Nephron (organoid): Measurements from ENCODE around the gene ATP1B1.

Source experiments
- H3K27ac Mint-ChIP-seq, 3 experiments: 2 replicates each; pipeline ENCODE4 v1.8.0; 2020; ENCODE audit warnings: mixed read lengths in 3 of 3, mild to moderate bottlenecking in 2 of 3, moderate library complexity in 1 of 3
- H3K27me3 Mint-ChIP-seq: 2 replicates; pipeline ENCODE4 v1.8.0; 2021; ENCODE audit warnings: low read depth, mild to moderate bottlenecking, moderate library complexity, mixed read lengths
- H3K36me3 Mint-ChIP-seq: 2 replicates; pipeline ENCODE4 v1.8.0; 2020; ENCODE audit warnings: low read depth, mixed read lengths
- H3K4me1 Mint-ChIP-seq: 2 replicates; pipeline ENCODE4 v1.8.0; 2020; ENCODE audit warnings: mixed read lengths
- H3K4me3 Mint-ChIP-seq, 3 experiments: 2 replicates each; pipeline ENCODE4 v1.8.0; 2020; ENCODE audit warnings: mild to moderate bottlenecking in 3 of 3, mixed read lengths in 3 of 3, moderate library complexity in 2 of 3
- H3K9me3 Mint-ChIP-seq: 2 replicates; pipeline ENCODE4 v1.8.0; 2020; ENCODE audit warnings: mixed read lengths
- CTCF ChIP-seq, 3 experiments: fragments of 200-600 bp; sonication (generic); IDR thresholded peaks; one replicate each; pipeline ENCODE4 v1.5.0; 2021; ENCODE audit warnings: antibody characterized with exemption in 3 of 3; ENCODE audit not compliant: unreplicated experiment in 3 of 3

The ATP1B1 gene

GRCh38 chr1:169081503-169082123 lies 24.9 kb upstream of the ATP1B1 start:
- no peaks in the 10 kb centered on the region for H3K27me3 Mint-ChIP-seq
- H3K36me3 Mint-ChIP-seq, result no peaks in the 10 kb centered on the region
- no peak overlapping the region for H3K4me3 Mint-ChIP-seq
- no peaks in the 10 kb centered on the region for H3K9me3 Mint-ChIP-seq
- TF ChIP-seq CTCF (IDR thresholded peaks at IDR 0.05; ENCODE audit: unreplicated experiment in 3 of 3), result no peak
- no peaks in the 10 kb centered on the region for H3K4me1 Mint-ChIP-seq
- no peak overlapping the region for H3K27ac Mint-ChIP-seq

GRCh38 chr1:169085911-169086310 lies 20.6 kb upstream of the ATP1B1 start:
- H3K36me3 Mint-ChIP-seq, result no peaks in the 10 kb centered on the region
- no peak overlapping the region for H3K27ac Mint-ChIP-seq
- no peaks in the 10 kb centered on the region for H3K4me1 Mint-ChIP-seq
- H3K9me3 Mint-ChIP-seq, result no peaks in the 10 kb centered on the region
- no peak overlapping the region for H3K4me3 Mint-ChIP-seq
- H3K27me3 Mint-ChIP-seq, result peaks cover 4% of the 10 kb centered on the region
- TF ChIP-seq CTCF (IDR thresholded peaks at IDR 0.05; ENCODE audit: unreplicated experiment in 3 of 3), result no peak

GRCh38 chr1:169086603-169087455 lies 19.7 kb upstream of the ATP1B1 start:
- H3K27ac Mint-ChIP-seq, result no peak overlapping the region
- no peak for TF ChIP-seq CTCF (IDR thresholded peaks at IDR 0.05; ENCODE audit: unreplicated experiment in 3 of 3)
- no peaks in the 10 kb centered on the region for H3K9me3 Mint-ChIP-seq
- H3K36me3 Mint-ChIP-seq, result no peaks in the 10 kb centered on the region
- H3K27me3 Mint-ChIP-seq, result peaks cover 4% of the 10 kb centered on the region
- H3K4me1 Mint-ChIP-seq, result no peaks in the 10 kb centered on the region
- no peak overlapping the region for H3K4me3 Mint-ChIP-seq

- no peaks in the 10 kb centered on the region for H3K36me3 Mint-ChIP-seq
- TF ChIP-seq CTCF (IDR thresholded peaks at IDR 0.05; ENCODE audit: unreplicated experiment in 3 of 3), result no peak
- no peak overlapping the region for H3K27ac Mint-ChIP-seq
- no peaks in the 10 kb centered on the region for H3K9me3 Mint-ChIP-seq
- H3K4me3 Mint-ChIP-seq, result no peak overlapping the region
- no peaks in the 10 kb centered on the region for H3K4me1 Mint-ChIP-seq
- H3K27me3 Mint-ChIP-seq, result peaks cover 4% of the 10 kb centered on the region
Measured at GRCh38 chr1:169087876-169088275, 18.6 kb upstream of the ATP1B1 start.

- H3K9me3 Mint-ChIP-seq, result no peaks in the 10 kb centered on the region
- peaks cover 4% of the 10 kb centered on the region for H3K27me3 Mint-ChIP-seq
- no peaks in the 10 kb centered on the region for H3K4me1 Mint-ChIP-seq
- TF ChIP-seq CTCF (IDR thresholded peaks at IDR 0.05; ENCODE audit: unreplicated experiment in 3 of 3), result no peak
- no peak overlapping the region for H3K27ac Mint-ChIP-seq
- H3K4me3 Mint-ChIP-seq, result no peak overlapping the region
- no peaks in the 10 kb centered on the region for H3K36me3 Mint-ChIP-seq
Measured at GRCh38 chr1:169089776-169090175, 16.7 kb upstream of the ATP1B1 start.
